GM12873 (cell line): ENCODE data around the gene C18orf32.

Experiments
- CTCF ChIP-seq: IDR thresholded peaks from 2 replicates; pipeline ENCODE4 v1.5.1; 2012; ENCODE audit warnings: low read depth, mild to moderate bottlenecking, moderate library complexity, low read length, control low read depth; ENCODE audit not compliant: insufficient read depth; ENCODE audit errors: missing control alignments

Gene C18orf32

GRCh38 chr18:49492694-49493033, 5.6 kb upstream of the C18orf32 start:
- no peak for TF ChIP-seq CTCF

- TF ChIP-seq CTCF, result no peak
Measured at GRCh38 chr18:49491857-49492693, 5.0 kb upstream of the C18orf32 start, which contains the start of gene RPL17. Gene RPL17 (minus strand): TSS chr18:49492465.

GRCh38 chr18:49491534-49491856, 4.5 kb upstream of the C18orf32 start:
- no peak for TF ChIP-seq CTCF

GRCh38 chr18:49490246-49490762, 3.3 kb upstream of the C18orf32 start:
- no peak for TF ChIP-seq CTCF

GRCh38 chr18:49487711-49488310, 777 bp upstream of the C18orf32 start:
- no peak for TF ChIP-seq CTCF

- no peak for TF ChIP-seq CTCF
Measured at GRCh38 chr18:49486606-49486952, 455 bp downstream of the C18orf32 start.

- no peak for TF ChIP-seq CTCF
Measured at GRCh38 chr18:49486134-49486533, 900 bp downstream of the C18orf32 start.
